IPS DF 4.7 (cell line): ENCODE data around the gene AGFG1.

ENCODE experiments used
- DNase-seq: peaks from one replicate; pipeline ENCODE4 v3.0.0-alpha.2; 2013; ENCODE audit warnings: low spot score; ENCODE audit errors: extremely low read depth

AGFG1 gene, protein sequence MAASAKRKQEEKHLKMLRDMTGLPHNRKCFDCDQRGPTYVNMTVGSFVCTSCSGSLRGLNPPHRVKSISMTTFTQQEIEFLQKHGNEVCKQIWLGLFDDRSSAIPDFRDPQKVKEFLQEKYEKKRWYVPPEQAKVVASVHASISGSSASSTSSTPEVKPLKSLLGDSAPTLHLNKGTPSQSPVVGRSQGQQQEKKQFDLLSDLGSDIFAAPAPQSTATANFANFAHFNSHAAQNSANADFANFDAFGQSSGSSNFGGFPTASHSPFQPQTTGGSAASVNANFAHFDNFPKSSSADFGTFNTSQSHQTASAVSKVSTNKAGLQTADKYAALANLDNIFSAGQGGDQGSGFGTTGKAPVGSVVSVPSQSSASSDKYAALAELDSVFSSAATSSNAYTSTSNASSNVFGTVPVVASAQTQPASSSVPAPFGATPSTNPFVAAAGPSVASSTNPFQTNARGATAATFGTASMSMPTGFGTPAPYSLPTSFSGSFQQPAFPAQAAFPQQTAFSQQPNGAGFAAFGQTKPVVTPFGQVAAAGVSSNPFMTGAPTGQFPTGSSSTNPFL

GRCh38 chr2:227471924-227472264 is at the start of gene AGFG1:
TSS of gene AGFG1 (plus strand) at chr2:227472156. CDS start at chr2:227472422, 266 bp downstream.
- peak; percentile 28 for DNase-seq

- no peak for DNase-seq
Observed at GRCh38 chr2:227423656-227424499, 48.1 kb upstream of the AGFG1 start.

DNA sequence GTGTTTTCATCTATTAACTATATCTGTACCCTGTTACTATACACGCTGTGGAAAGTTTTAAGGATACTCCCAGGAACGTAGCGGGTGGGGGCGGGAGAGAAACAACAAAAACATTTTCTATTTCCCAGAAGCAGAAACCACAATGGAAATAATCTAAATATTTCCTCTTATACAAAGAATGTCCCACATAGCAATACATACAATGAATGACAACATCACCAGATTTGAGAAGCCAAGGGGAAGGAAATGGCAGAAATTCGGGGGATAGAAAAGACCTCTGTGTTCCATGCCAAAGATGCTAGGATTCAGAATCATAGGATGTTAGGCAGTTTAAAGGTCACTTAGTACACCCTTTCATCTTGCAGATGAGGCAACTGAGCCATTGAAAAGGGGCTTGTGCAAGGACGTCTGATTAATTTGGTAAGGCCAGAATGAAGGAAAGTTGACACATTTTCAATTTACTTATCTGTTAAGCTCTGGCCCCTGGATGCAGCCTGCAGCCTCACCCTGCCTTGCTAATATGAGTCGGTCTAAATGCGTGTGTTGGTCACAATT is 43.1 kb upstream of the AGFG1 start:
- DNase-seq: no peak

DNA sequence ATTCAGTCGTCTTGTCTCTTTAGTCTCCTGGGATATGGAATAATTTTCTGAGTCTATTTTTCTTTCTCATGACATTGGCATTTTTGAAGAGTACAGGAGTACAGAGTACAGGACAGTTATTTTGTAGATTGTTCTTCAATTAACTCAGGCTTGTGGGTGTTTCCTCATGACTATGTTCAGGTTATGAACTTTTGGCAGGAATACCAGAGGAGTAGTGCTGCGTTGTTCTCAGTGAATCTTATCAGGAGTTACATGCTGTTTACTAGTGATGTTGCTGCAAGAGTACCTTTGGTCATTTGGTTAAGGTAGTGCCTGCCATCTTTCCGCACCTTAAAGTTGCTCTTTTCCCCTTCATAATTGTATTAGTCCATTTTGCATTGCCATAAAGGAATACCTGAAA is 41.3 kb upstream of the AGFG1 start:
- DNase-seq: no peak

DNA sequence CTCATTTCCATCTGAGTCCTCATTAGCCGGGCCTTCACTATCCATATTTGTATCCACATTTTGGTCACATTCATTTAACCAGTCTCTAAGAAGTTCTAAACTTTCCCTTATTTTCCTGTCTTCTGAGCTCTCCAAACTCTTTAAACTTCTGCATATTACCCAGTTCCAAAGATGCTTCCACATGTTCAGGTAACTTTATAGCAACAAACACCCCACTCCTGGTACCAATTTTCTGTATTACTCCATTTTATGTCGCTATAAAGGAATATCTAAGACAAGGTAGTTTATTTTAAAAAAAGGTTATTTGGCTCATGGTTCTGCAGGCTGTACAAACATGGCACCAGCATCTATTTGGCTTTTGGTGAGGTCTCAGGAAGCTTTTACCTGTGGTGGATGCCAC is 38.8 kb upstream of the AGFG1 start:
- DNase-seq: no peak

GRCh38 chr2:227436436-227437174 is 35.4 kb upstream of the AGFG1 start:
- no peak for DNase-seq

DNA sequence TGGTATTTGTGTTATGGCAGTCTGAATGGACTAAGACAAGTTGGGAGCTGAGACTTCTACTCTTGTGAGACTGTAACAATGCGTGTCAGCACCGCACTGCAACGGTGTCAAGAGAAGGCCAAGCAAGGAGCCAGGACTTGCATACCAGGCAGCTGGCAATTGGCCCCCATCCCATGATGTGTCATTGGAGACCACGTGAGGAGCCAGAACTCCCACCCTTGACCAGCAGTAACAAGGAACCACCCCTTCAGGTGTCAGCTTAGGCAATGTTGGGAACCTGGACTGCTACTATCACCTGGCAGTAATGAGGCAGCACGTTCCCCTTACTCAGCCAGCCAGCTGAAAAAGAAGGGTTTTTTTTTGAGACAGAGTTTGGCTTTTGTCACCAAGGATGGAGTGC is 32.7 kb upstream of the AGFG1 start:
- no peak for DNase-seq

GRCh38 chr2:227442639-227443038 is 29.3 kb upstream of the AGFG1 start:
- DNase-seq: no peak

DNA sequence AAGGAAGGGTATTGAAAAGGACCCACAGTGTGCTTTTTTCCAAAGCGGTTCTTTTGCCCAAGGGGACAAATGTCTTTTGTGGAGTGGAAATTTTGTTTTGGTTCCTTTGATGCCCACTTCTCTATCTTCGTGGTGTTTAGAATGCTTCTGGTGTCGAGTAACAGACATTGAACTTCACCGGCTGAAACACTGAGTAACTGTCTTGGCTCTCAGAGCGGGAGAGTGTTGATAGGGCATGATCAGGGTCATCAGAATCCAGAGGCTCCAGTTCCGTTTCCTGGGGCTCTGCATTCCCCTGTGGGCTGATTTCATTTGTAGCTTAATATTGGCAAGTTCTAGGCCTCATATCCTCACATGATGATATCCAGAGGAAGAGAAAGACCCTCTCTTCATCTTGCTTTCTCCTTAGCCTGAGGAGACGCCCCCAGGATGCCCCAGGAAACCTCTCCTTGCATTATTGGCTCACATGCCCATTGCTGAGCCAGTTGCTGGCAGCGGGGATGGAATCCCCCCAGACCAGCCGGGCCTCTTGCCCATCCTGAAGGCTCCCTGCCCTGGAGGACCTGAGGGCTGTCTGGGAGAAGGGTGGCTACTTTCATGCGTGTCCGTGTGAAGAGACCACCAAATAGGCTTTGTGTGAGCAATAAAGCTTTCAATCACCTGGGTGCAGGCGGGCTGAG is 27.9 kb upstream of the AGFG1 start:
- no peak for DNase-seq

DNA sequence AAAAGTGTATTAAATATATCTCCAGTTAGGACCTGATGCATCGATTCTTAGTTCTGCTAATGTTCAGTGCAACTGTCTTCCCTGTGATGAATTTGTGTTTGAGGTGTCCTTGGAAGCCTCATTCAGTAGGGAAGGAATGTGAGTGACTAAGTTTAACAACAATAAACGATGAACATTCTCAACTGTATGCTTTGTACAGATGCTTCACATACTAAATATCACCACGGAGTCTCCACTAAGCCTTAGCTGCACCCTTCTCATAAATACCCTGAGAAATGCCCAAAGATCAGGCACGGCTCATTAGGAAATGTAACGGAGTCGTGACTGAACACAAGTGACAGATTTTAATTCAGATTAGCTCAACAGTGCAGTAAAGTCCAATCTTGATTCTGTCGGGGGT is 24.4 kb upstream of the AGFG1 start:
- no peak for DNase-seq

DNA sequence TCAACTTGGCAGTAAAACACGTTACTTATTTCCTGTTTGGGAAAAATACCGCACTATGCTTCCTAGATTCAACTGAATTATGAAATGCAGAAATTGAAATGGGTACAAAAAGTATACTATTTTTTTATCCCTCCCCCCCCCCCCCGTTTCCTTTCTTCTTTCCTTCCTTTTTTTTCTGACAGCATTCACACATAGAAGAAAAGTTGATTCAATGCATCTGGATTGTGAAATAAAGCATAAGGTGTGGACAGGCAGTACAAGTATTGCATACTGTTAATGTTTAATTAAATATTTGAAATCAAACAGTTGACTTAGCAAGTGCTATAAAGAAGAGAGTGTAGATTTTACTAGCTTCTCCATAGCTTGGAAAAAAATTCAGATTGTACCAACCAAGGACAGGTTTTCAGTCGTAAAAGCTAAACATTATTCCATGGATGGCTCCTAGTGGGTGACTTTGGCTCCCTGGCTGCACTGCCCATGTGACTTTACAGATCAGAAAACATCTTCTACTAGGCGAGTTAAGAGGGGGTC is 21.6 kb upstream of the AGFG1 start:
- DNase-seq: no peak

- no peak for DNase-seq
Observed at GRCh38 chr2:227450926-227451654, 20.9 kb upstream of the AGFG1 start.

DNA sequence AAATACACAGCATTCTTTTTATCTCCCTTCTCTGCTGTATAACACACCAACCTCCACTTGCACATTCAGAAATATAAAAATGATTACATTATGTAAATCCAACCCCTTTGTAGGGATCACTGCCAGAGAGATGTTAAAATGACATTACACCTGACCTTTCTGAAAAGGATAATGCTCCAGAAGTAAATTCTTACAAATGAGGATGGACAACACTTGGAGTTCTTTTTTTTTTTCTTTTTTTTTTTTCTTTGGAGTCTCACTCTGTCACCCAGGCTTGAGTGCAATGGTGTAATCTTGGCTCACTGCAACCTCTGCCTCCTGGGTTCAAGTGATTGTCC is 20.3 kb upstream of the AGFG1 start:
- DNase-seq: no peak

- no peak for DNase-seq
Observed at GRCh38 chr2:227453810-227454209, 18.1 kb upstream of the AGFG1 start.

GRCh38 chr2:227454323-227454860 is 17.6 kb upstream of the AGFG1 start:
- DNase-seq: no peak

- no peak for DNase-seq
Observed at GRCh38 chr2:227455200-227455599, 16.8 kb upstream of the AGFG1 start.

DNA sequence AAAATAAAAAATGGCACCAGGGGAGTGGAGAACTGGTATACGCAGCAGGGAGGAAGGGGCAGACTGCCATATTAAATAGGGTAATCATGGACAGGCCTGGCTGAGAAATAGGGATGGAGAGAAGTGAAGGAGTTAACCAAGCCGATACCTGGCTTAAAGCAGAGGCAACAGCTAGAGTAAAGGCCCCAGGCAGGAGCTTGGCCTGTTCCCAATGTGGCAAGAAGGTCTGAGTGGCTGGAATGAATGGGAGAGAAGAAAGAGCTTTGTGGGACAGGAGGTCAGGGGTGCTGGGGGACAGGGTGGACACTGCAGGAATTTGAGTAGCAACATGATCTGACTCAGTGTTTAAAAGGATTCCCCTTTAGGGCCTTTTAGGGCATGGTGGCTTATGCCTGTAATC is 15.9 kb upstream of the AGFG1 start:
- DNase-seq: no peak

GRCh38 chr2:227456772-227457171 is 15.2 kb upstream of the AGFG1 start:
- DNase-seq: no peak

GRCh38 chr2:227460070-227460485 is 11.9 kb upstream of the AGFG1 start:
- DNase-seq: no peak

- no peak for DNase-seq
Observed at GRCh38 chr2:227460833-227461232, 11.1 kb upstream of the AGFG1 start.
